ENCODE measurements around the gene WDR49. TPM values are rescaled to one million over a fixed set of nuclear protein-coding genes. Genes with fewer than 3 reads are reported as not detected.

WDR49 gene
- total RNA-seq, 1 experiment from 2014 or later, result not detected

GRCh38 chr3:167445491-167445890 lies 208.3 kb downstream of the WDR49 start:
- DNase-seq (ENCODE audit: low spot score), result no peak
- in situ Hi-C loops (cut with HindIII; ENCODE audit: low sequenced_read_pairs), result no loop called here

GRCh38 chr3:167441256-167441655 lies 212.5 kb downstream of the WDR49 start:
- DNase-seq (ENCODE audit: low spot score), result no peak
- in situ Hi-C loops (cut with HindIII; ENCODE audit: low sequenced_read_pairs), result no loop called here

GRCh38 chr3:167437428-167438139 lies 216.2 kb downstream of the WDR49 start:
- DNase-seq (ENCODE audit: low spot score), result no peak
- in situ Hi-C loops (cut with HindIII; ENCODE audit: low sequenced_read_pairs), result no loop called here

Other genes starting within 250 kb of the WDR49 start
- not detected in 2 replicates for gene SERPINI2, start 179.9 kb downstream of the WDR49 start, total RNA-seq (2014; rRNA removed; shearing (Covaris generic))
- 72.4 and 88.6 TPM in 2 replicates for gene PDCD10, start 81.0 kb upstream of the WDR49 start, total RNA-seq (2014; rRNA removed; shearing (Covaris generic))
- 0.14 and 0.43 TPM in 2 replicates for gene SERPINI1, start 81.8 kb upstream of the WDR49 start, total RNA-seq (2014; rRNA removed; shearing (Covaris generic))